K562 (cell line): ENCODE measurements around the gene ZBTB24. TPM values are rescaled to one million over a fixed set of nuclear protein-coding genes. Genes with fewer than 3 reads are reported as not detected.

Source experiments
- CBFB ChIP-seq: sonication (generic); formaldehyde crosslinking; IDR thresholded peaks from 2 replicates; pipeline ENCODE4 v1.4.0; 2020; ENCODE audit warnings: mild to moderate bottlenecking, missing genetic modification reagents
- CSDE1 ChIP-seq, 2 experiments: fragments of 450-650 bp; IDR thresholded peaks; 2 replicates each; pipeline ENCODE4 v1.6.1; 2016; ENCODE audit warnings: mild to moderate bottlenecking in 1 of 2
- E2F8 ChIP-seq: fragments of 450-650 bp; IDR thresholded peaks from 2 replicates; pipeline ENCODE4 v1.7.1; 2018; ENCODE audit warnings: mild to moderate bottlenecking, low read depth; ENCODE audit not compliant: partially characterized antibody
- EP300 ChIP-seq: IDR thresholded peaks from 2 replicates; pipeline ENCODE4 v1.6.1; 2012; ENCODE audit warnings: low read length, improper control_type of control experiment
- ESRRA ChIP-seq: fragments of 450-650 bp; IDR thresholded peaks from 2 replicates; pipeline ENCODE4 v1.6.1; 2014; ENCODE audit warnings: low read depth, mild to moderate bottlenecking, moderate library complexity, borderline replicate concordance
- ESRRB ChIP-seq: fragments of 250-450 bp; sonication (Bioruptor Pico); IDR thresholded peaks from 2 replicates; pipeline ENCODE4 v1.5.0; 2020; ENCODE audit warnings: mild to moderate bottlenecking, moderate library complexity, borderline replicate concordance
- GATA2 ChIP-seq: sonication (generic); formaldehyde crosslinking; IDR thresholded peaks from 2 replicates; pipeline ENCODE4 v1.4.0; 2020; ENCODE audit warnings: mild to moderate bottlenecking, missing genetic modification reagents
- GTF2E2 ChIP-seq: fragments of 200-800 bp; sonication (Bioruptor generic); IDR thresholded peaks from 2 replicates; pipeline ENCODE4 v1.6.1; 2016; ENCODE audit warnings: missing genetic modification characterization, missing compliant biosample characterization
- HDAC1 ChIP-seq, 2 experiments: fragments of 450-650 bp; IDR thresholded peaks; 2 replicates each; pipeline ENCODE4 v1.6.1; 2016 to 2017; ENCODE audit warnings: inconsistent platforms in 1 of 2, mild to moderate bottlenecking in 1 of 2, moderate library complexity in 1 of 2
- IFI16 ChIP-seq: fragments of 250-450 bp; sonication (Bioruptor Pico); IDR thresholded peaks from 2 replicates; pipeline ENCODE4 v2.1.2; 2022; ENCODE audit warnings: mild to moderate bottlenecking, inconsistent platforms
- POLR2G ChIP-seq: fragments of 200-400 bp; formaldehyde crosslinking; IDR thresholded peaks from 2 replicates; pipeline ENCODE4 v1.6.1; 2017; ENCODE audit warnings: low read depth, mild to moderate bottlenecking, antibody characterized with exemption, low read length, moderate library complexity
- POLR3G ChIP-seq: IDR thresholded peaks from 2 replicates; pipeline ENCODE4 v1.6.1; 2011; ENCODE audit not compliant: insufficient read length, insufficient replicate concordance; ENCODE audit errors: extremely low read depth
- PYGO2 ChIP-seq: fragments of 450-650 bp; IDR thresholded peaks from 2 replicates; pipeline ENCODE4 v1.6.1; 2016; ENCODE audit warnings: mild to moderate bottlenecking, missing genetic modification characterization, moderate library complexity, missing compliant biosample characterization
- SNAPC5 ChIP-seq: fragments of 250-450 bp; sonication (Bioruptor Pico); IDR thresholded peaks from 2 replicates; pipeline ENCODE4 v1.8.0; 2021; ENCODE audit warnings: moderate library complexity, mild to moderate bottlenecking, inconsistent platforms
- SNRNP70 ChIP-seq: fragments of 200-400 bp; formaldehyde crosslinking; optimal IDR thresholded peaks from 2 replicates; pipeline ENCODE3; 2017; ENCODE audit warnings: low read depth, low read length
- TFAM ChIP-seq: fragments of 250-450 bp; sonication (Bioruptor Pico); conservative IDR thresholded peaks from 2 replicates; pipeline ENCODE4 v1.5.0; 2021; ENCODE audit warnings: mild to moderate bottlenecking, moderate library complexity
- TRIM25 ChIP-seq: fragments of 450-650 bp; IDR thresholded peaks from 2 replicates; pipeline ENCODE4 v1.7.0; 2016; ENCODE audit warnings: borderline replicate concordance
- TRIM28 ChIP-seq: fragments of 450-650 bp; IDR thresholded peaks from 2 replicates; pipeline ENCODE4 v1.6.1; 2017
- XRCC3 ChIP-seq: fragments of 450-650 bp; IDR thresholded peaks from 2 replicates; pipeline ENCODE4 v1.6.1; 2017; ENCODE audit warnings: mild to moderate bottlenecking, moderate library complexity
- ZBED1 ChIP-seq: IDR thresholded peaks from 2 replicates; pipeline ENCODE4 v1.6.1; 2014
- ZFP30 ChIP-seq: fragments of 250-450 bp; sonication (Bioruptor Pico); IDR thresholded peaks from 2 replicates; pipeline ENCODE4 v1.8.0; 2022; ENCODE audit warnings: moderate library complexity, mild to moderate bottlenecking, inconsistent platforms, borderline replicate concordance
- ZFP91 ChIP-seq: sonication (generic); formaldehyde crosslinking; IDR thresholded peaks from 2 replicates; pipeline ENCODE4 v1.8.0; 2022; ENCODE audit warnings: mild to moderate bottlenecking, missing genetic modification reagents
- ZNF124 ChIP-seq: sonication (generic); formaldehyde crosslinking; IDR thresholded peaks from 2 replicates; pipeline ENCODE4 v1.8.1; 2022; ENCODE audit warnings: missing genetic modification reagents
- ZNF561 ChIP-seq: fragments of 450-650 bp; formaldehyde crosslinking; conservative IDR thresholded peaks from 2 replicates; pipeline ENCODE4 v1.4.0; 2020; ENCODE audit warnings: mild to moderate bottlenecking, moderate library complexity
- polyA plus RNA-seq, 8 experiments: library from polyadenylated mRNA; depleted of rRNA in 4 of 8; stranded (reverse) in 5 of 8; unstranded in 3 of 8; fragments of >200 nt; fragmentation: Nextera tagmentation in 2 of 8; fragmentation: Illumina TruSeq in 1 of 8; extraction: Ambion mirVana in 2 of 8; extraction: Trizol in 1 of 8; gene quantifications; 2 replicates each; pipeline versions ENCODE4 v1.2.1 to v1.2.3, GENCODE V29; 2011 to 2014; ENCODE audit warnings: inconsistent platforms in 1 of 8, missing spikeins in 1 of 8
- total RNA-seq, 7 experiments: library from RNA; depleted of rRNA in 6 of 7; stranded (reverse); fragments of >200 nt in 6 of 7; fragmentation: Illumina TruSeq in 2 of 7; extraction: Trizol in 2 of 7; gene quantifications; 2 replicates each; pipeline versions ENCODE4 v1.2.1 to v1.2.3, GENCODE V29; 2011 to 2021; ENCODE audit warnings: low replicate concordance in 1 of 7

Gene ZBTB24
- total and polyA plus RNA-seq, 9 of the 15 experiments (the other 6 are each of a cell fraction or from before 2014, with no cell fraction given), result 2.0 to 16.7 (median 8.3) TPM

DNA sequence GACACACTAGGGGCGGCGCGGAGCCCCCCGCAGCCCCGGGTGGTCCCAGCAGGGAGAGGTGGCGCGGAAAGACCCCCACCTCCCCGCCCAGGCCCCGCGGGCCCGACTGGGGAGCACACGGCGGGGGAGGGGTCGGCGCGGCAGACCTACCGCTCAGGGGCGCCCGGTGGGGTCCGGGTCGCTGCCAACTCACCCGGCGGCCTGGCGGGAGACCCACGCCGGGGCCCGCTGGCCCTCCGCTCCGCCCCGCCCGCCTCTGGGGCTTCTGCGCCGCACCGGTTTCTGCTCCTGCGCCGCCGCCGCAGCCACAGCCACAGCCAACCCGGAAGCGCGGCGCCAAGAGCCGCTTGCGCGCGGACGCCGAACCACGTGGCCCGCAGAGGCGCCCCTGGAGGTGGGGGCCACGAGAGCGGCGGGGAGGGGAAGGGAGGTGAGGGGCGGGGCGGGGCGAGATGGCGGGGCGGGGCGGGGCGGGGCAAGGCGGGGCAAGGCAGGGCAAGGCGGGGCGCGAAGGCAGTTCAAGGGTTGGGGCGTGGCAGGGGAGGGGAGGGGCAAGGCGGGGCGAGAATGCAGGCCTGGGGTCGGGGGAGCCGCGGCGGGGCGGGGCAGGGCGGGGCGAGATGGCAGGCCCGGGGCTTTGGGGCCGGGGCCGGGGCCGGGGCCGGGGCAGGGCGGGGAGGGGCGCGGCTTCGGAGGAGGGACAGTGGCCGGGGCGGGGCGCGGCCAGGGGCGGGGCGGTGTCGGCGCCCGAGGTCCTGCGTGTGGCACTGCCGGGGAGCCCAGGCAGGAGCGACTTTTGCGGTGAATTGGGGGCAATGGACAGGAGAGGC, at the start of gene ZBTB24 (continued):
- no peak for TF ChIP-seq SNAPC5 (CRISPR knock-in tag)
- no peak for TF ChIP-seq EP300
- TF ChIP-seq TRIM25, result no peak
- peak; percentile 32; the same call in 1 of the 2 replicates for TF ChIP-seq ESRRA
- TF ChIP-seq IFI16 (CRISPR knock-in tag), result no peak
- TF ChIP-seq TFAM, result no peak
- TF ChIP-seq ZNF561 (CRISPR knock-in tag), result no peak
- TF ChIP-seq CSDE1 (IDR thresholded peaks at IDR 0.05), result no peak
- no peak for TF ChIP-seq TRIM28
- TF ChIP-seq GTF2E2 (tag), result peak; percentile 67; the same call in 1 of the 2 replicates
- TF ChIP-seq ZFP30 (CRISPR knock-in tag), result no peak
- no peak for TF ChIP-seq ZNF124 (CRISPR knock-in tag)
- peak; percentile 91 for TF ChIP-seq POLR2G
- TF ChIP-seq PYGO2 (tag), result no peak
- TF ChIP-seq XRCC3, result no peak
- no peak for TF ChIP-seq POLR3G
- no peak for TF ChIP-seq GATA2
- no peak for TF ChIP-seq ESRRB (CRISPR knock-in tag)
- no peak for TF ChIP-seq E2F8
- no peak for TF ChIP-seq SNRNP70
- TF ChIP-seq HDAC1 (IDR thresholded peaks at IDR 0.05), result peak in 1 of 2 experiments; percentile 59; a peak in 1 of 4 replicates
- no peak for TF ChIP-seq CBFB (CRISPR knock-in tag)
- TF ChIP-seq ZBED1, result no peak
- TF ChIP-seq ZFP91 (CRISPR knock-in tag), result no peak
